Heart left ventricle (tissue), 13 donors: Measurements from ENCODE around the gene CORO1C.
"Not testable (repeated sequence)": the region's sequence is repeated elsewhere in the genome, so short reads cannot be mapped to it uniquely, and the experiment has no call there.

Experiments used
- CTCF ChIP-seq, 12 donors: fragments of 200-600 bp; sonication (generic) in 4 of 12; IDR thresholded peaks; one replicate each; pipeline versions ENCODE4 v1.5.0 to v1.8.0; 2018 to 2022; ENCODE audit warnings: antibody characterized with exemption in 12 of 12, mild to moderate bottlenecking in 5 of 12
- POLR2A ChIP-seq, 2 donors: fragments of 450-650 bp; IDR thresholded peaks; one replicate each; pipeline ENCODE4 v1.6.1; 2017; ENCODE audit warnings: antibody characterized with exemption in 2 of 2, mild to moderate bottlenecking in 2 of 2, moderate library complexity in 2 of 2
- donor health status: ischemic (EF 13 %, LVEDD 7.1; RV severe dilation, severe dysfunction).
- donor health status: DM: no; HTN: yes; CAD: no.
- donor health status: DM: no; HTN: no; CAD: no.
- donor health status: ischemic (EF 25% LVEDD 6.9; RV normal size, moderate dysfunction).
- donor health status: ischemic (EF 25% LVEDD 5.7; RV mildly dilated, moderate dysfunction).
- donor health status: ischemic (EF 35%, LVEDD 5.7; RV mildly dilated, moderate dysfunction).
- donor health status: nonischemic (EF 11% LVEDD 7.7; RV severe dilation, severe dysfunction).
- donor health status: DM: yes; HTN: yes; CAD: no.
- donor health status: PGD.
- donor health status: ischemic (EF 29% LVEDD 5.4; RV normal size, mild dysfunction).
- donor health status: nonischemic (EF 23%, LVEDD 6.1; RV moderate dilation, normal function).

DNA sequence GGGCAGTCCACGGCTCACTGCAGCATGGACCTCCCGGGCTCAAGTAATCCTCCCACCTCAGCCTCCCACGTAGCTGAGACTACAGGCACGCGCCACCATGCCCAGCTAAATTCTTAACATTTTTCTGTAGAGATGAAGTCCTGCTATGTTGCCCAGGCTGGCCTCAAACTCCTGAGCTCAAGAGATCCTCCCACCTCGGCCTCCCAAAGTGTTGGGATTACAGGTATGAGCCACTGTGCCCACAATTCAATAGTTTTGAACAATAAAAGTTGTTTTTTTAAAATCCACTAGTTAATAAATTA lies 1.9 kb upstream of the CORO1C start:
- TF ChIP-seq CTCF, POLR2A (IDR thresholded peaks at IDR 0.05): not testable (repeated sequence)
